Measurements from ENCODE around the gene HRCT1. TPM values are rescaled to one million over a fixed set of nuclear protein-coding genes. Genes with fewer than 3 reads are reported as not detected.

The HRCT1 gene
- total and polyA plus RNA-seq, 2 donors (not counting 1 experiment from before 2014, with no cell fraction given): not detected

DNA sequence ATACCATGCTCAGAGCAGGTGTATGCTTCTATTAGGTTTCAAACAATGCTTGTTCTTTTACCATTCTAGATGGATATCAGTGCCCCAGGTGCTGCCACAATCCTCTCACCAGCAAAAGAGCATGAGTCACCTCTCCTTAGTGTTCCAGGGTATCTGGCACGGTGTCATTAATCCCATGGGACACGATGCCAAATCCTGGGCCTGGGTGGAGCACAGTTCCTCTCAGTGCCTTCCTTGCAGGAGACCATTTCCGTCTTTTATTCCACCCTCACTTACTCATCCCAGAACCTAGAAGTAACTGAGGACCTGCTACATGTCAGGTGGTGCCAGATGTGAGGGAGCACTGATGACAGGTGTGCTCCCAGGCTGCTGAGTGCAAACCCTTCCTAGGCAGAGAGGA, 34.5 kb upstream of the HRCT1 start:
- Mint-ChIP-seq H3K27ac (no peak overlapping the region), H3K4me3 (no peak overlapping the region), H3K4me1 (no peaks in the 10 kb centered on the region), H3K27me3 (peaks cover 7% of the 10 kb centered on the region), H3K9me3 (ENCODE audit: insufficient read depth) (peaks cover 4% of the 10 kb centered on the region)
- Histone ChIP-seq H2AFZ (ENCODE audit: insufficient read depth, low read depth, low read length, poor library complexity, severe bottlenecking) (no peak overlapping the region), H3K9me3 (ENCODE audit: control extremely low read depth in 1 of 3, control insufficient read depth in 2 of 3, insufficient read depth in 1 of 3, low read length in 2 of 3) (peaks cover 0 to under 1% (median 0%) of the 10 kb centered on the region in 3 donors), H3K79me2 (ENCODE audit: control insufficient read depth, insufficient read depth, low read length) (no peaks in the 10 kb centered on the region), H3K27ac (ENCODE audit: low read length in 2 of 2) (no peak overlapping the region), H4K20me1 (ENCODE audit: control insufficient read depth, insufficient read depth, low read length, poor library complexity, severe bottlenecking) (no peaks in the 10 kb centered on the region), H3K4me1 (ENCODE audit: control insufficient read depth in 2 of 2, insufficient read depth in 2 of 2, low read length in 2 of 2) (no peaks in the 10 kb centered on the region), H3K36me3 (replicated peaks in 1 of 2; ENCODE audit: control extremely low read depth in 1 of 2, control insufficient read depth in 1 of 2, extremely low read depth in 1 of 2, insufficient read depth in 2 of 2, low read length in 1 of 2) (no peaks in the 10 kb centered on the region), H3K27me3 (replicated peaks in 1 of 4; ENCODE audit: control extremely low read depth in 1 of 4, control insufficient read depth in 3 of 4, insufficient read depth in 4 of 4, low read length in 3 of 4) (peaks cover 0 to under 1% (median 0%) of the 10 kb centered on the region in 4 experiments), H3K4me2 (replicated peaks; ENCODE audit: low read depth, low read length, poor library complexity, severe bottlenecking) (no peak overlapping the region), H3K4me3 (ENCODE audit: control extremely low read depth in 1 of 5, extremely low read depth in 1 of 5, insufficient read depth in 1 of 5, low read depth in 2 of 5, low read length in 4 of 5) (no peak overlapping the region), H3K9ac (ENCODE audit: low read length) (no peak overlapping the region)
- no peak for ATAC-seq (ENCODE audit: low read depth)
- no peak for TF ChIP-seq EZH2 (IDR thresholded peaks at IDR 0.05; ENCODE audit: borderline replicate concordance, insufficient read depth, low read depth, low read length, poor library complexity, severe bottlenecking)
- TF ChIP-seq, protein P1, sequence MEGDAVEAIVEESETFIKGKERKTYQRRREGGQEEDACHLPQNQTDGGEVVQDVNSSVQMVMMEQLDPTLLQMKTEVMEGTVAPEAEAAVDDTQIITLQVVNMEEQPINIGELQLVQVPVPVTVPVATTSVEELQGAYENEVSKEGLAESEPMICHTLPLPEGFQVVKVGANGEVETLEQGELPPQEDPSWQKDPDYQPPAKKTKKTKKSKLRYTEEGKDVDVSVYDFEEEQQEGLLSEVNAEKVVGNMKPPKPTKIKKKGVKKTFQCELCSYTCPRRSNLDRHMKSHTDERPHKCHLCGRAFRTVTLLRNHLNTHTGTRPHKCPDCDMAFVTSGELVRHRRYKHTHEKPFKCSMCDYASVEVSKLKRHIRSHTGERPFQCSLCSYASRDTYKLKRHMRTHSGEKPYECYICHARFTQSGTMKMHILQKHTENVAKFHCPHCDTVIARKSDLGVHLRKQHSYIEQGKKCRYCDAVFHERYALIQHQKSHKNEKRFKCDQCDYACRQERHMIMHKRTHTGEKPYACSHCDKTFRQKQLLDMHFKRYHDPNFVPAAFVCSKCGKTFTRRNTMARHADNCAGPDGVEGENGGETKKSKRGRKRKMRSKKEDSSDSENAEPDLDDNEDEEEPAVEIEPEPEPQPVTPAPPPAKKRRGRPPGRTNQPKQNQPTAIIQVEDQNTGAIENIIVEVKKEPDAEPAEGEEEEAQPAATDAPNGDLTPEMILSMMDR (IDR thresholded peaks at IDR 0.05): no peak
- 76% methylated on average over 2 of the region's 3 CpGs for WGBS (ENCODE audit: insufficient coverage)
- intact Hi-C loops (cut with micrococcal nuclease): no loop called here
- ChIA-PET POLR2A (no interaction called here), CTCF (interaction anchor here (1.0 kb wide), 1 partner anchor 45 kb away, joined by 3 read pairs; no protein-coding TSS in a partner anchor)
- DNase-seq: no peak

DNA sequence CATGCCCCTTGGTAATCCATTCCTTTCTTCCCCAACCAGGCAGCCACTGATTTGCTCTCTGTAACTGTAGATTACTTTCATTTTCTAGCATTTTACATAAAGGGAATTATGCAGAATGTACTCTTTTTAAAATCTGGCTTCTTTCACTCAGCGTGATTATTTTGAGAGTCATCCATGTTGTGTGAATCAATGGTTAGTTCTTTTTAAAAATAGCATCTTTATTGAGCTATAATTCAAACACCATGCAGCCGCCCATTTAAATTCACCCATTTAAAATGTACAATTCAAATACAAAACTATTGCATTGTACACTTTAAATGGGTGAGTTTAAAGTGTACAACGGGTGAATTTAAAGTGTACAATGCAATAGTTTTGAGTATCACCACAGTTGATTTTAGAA, 33.5 kb upstream of the HRCT1 start:
- H3K4me1 ChIP-seq (ENCODE audit: control insufficient read depth in 2 of 2, insufficient read depth in 2 of 2, low read length in 2 of 2): no peaks in the 10 kb centered on the region
- H3K79me2 ChIP-seq (ENCODE audit: control insufficient read depth, insufficient read depth, low read length): no peaks in the 10 kb centered on the region
- H3K4me3 ChIP-seq (ENCODE audit: control extremely low read depth in 1 of 5, extremely low read depth in 1 of 5, insufficient read depth in 1 of 5, low read depth in 2 of 5, low read length in 4 of 5): no peak overlapping the region
- DNase-seq (no peak), ATAC-seq (ENCODE audit: low read depth) (no peak)
- peaks cover 0 to 6% (median 2%) of the 10 kb centered on the region in 4 experiments for H3K27me3 ChIP-seq (replicated peaks in 1 of 4; ENCODE audit: control extremely low read depth in 1 of 4, control insufficient read depth in 3 of 4, insufficient read depth in 4 of 4, low read length in 3 of 4)
- intact Hi-C loops (cut with micrococcal nuclease): no loop called here
- H3K9me3 ChIP-seq (ENCODE audit: control extremely low read depth in 1 of 3, control insufficient read depth in 2 of 3, insufficient read depth in 1 of 3, low read length in 2 of 3): peaks cover 0 to 10% (median 3%) of the 10 kb centered on the region in 3 donors
- no peaks in the 10 kb centered on the region for H3K36me3 ChIP-seq (replicated peaks in 1 of 2; ENCODE audit: control extremely low read depth in 1 of 2, control insufficient read depth in 1 of 2, extremely low read depth in 1 of 2, insufficient read depth in 2 of 2, low read length in 1 of 2)
- ChIA-PET CTCF (interaction anchor here (0.6 to 1.3 kb wide), 2 partner anchors 82 to 641 kb away, joined by 3 to 5 read pairs; no protein-coding TSS in a partner anchor), POLR2A (no interaction called here)
- TF ChIP-seq, protein P1 (IDR thresholded peaks at IDR 0.05): no peak
- no peak for TF ChIP-seq EZH2 (IDR thresholded peaks at IDR 0.05; ENCODE audit: borderline replicate concordance, insufficient read depth, low read depth, low read length, poor library complexity, severe bottlenecking)
- no CpG with 5 or more reads among the region's 3 CpGs for WGBS (ENCODE audit: insufficient coverage)
- no peak overlapping the region for H3K9ac ChIP-seq (ENCODE audit: low read length)
- H2AFZ ChIP-seq (ENCODE audit: insufficient read depth, low read depth, low read length, poor library complexity, severe bottlenecking): no peak overlapping the region
- no peaks in the 10 kb centered on the region for H3K4me1 Mint-ChIP-seq
- H3K27ac ChIP-seq (ENCODE audit: low read length in 2 of 2): no peak overlapping the region
- peaks cover 12% of the 10 kb centered on the region for H3K27me3 Mint-ChIP-seq
- no peak overlapping the region for H3K4me2 ChIP-seq (replicated peaks; ENCODE audit: low read depth, low read length, poor library complexity, severe bottlenecking)
- no peak overlapping the region for H3K4me3 Mint-ChIP-seq
- peaks cover 7% of the 10 kb centered on the region for H3K9me3 Mint-ChIP-seq (ENCODE audit: insufficient read depth)
- no peak overlapping the region for H3K27ac Mint-ChIP-seq
- H4K20me1 ChIP-seq (ENCODE audit: control insufficient read depth, insufficient read depth, low read length, poor library complexity, severe bottlenecking): no peaks in the 10 kb centered on the region
